Fibroblast of lung (primary cell): ENCODE measurements around the gene OAS1. TPM values are rescaled to one million over a fixed set of nuclear protein-coding genes. Genes with fewer than 3 reads are reported as not detected.

Experiments
- DNase-seq, 2 donors: peaks; one replicate each; pipeline versions ENCODE4 v3.0.0 to v3.0.0-alpha.2; 2010; ENCODE audit warnings: low read depth in 2 of 2
- H2AFZ ChIP-seq: 2 replicates; pipeline ENCODE4 v1.5.1; 2012; ENCODE audit warnings: low read length, control low read depth, inconsistent platforms
- H3K27ac ChIP-seq: 2 replicates; pipeline ENCODE4 v1.5.1; 2011; ENCODE audit warnings: low read length, control low read depth; ENCODE audit not compliant: insufficient read depth
- H3K27me3 ChIP-seq: 2 replicates; pipeline ENCODE4 v1.5.1; 2011; ENCODE audit warnings: mild to moderate bottlenecking, low read length; ENCODE audit not compliant: control insufficient read depth, insufficient read depth
- H3K36me3 ChIP-seq: 2 replicates; pipeline ENCODE4 v1.5.1; 2011; ENCODE audit warnings: low read length; ENCODE audit not compliant: control insufficient read depth, insufficient read depth
- H3K4me1 ChIP-seq: 2 replicates; pipeline ENCODE4 v1.5.1; 2011; ENCODE audit warnings: low read length; ENCODE audit not compliant: control insufficient read depth, insufficient read depth; ENCODE audit errors: extremely low read depth
- H3K4me2 ChIP-seq: 2 replicates; pipeline ENCODE4 v1.5.1; 2011; ENCODE audit warnings: low read length, control low read depth; ENCODE audit not compliant: insufficient read depth; ENCODE audit errors: extremely low read depth
- H3K4me3 ChIP-seq, 4 experiments: fragments of 200-600 bp in 1 of 4; sonication (generic) in 1 of 4; replicated peaks in 1 of 4; 2 replicates each; pipeline ENCODE4 v1.5.1; 2011 to 2016; ENCODE audit warnings: low read length in 4 of 4, low read depth in 3 of 4, mild to moderate bottlenecking in 3 of 4, control low read depth in 2 of 4, inconsistent platforms in 1 of 4, mixed read lengths in 1 of 4; ENCODE audit not compliant: insufficient read depth in 1 of 4; ENCODE audit errors: control extremely low read depth in 1 of 4
- H3K79me2 ChIP-seq: 2 replicates; pipeline ENCODE4 v1.5.1; 2012; ENCODE audit warnings: mild to moderate bottlenecking, low read length, inconsistent platforms; ENCODE audit not compliant: control insufficient read depth, insufficient read depth
- H3K9ac ChIP-seq: 2 replicates; pipeline ENCODE4 v1.5.1; 2011; ENCODE audit warnings: mild to moderate bottlenecking, low read length, control low read depth; ENCODE audit not compliant: insufficient read depth
- H3K9me3 ChIP-seq: 2 replicates; pipeline ENCODE4 v1.5.1; 2012; ENCODE audit warnings: low read depth, low read length; ENCODE audit not compliant: control insufficient read depth, insufficient read depth
- H4K20me1 ChIP-seq: 2 replicates; pipeline ENCODE4 v1.5.1; 2011; ENCODE audit warnings: low read length; ENCODE audit not compliant: control insufficient read depth, insufficient read depth; ENCODE audit errors: extremely low read depth
- EZH2 ChIP-seq: IDR thresholded peaks from 2 replicates; pipeline ENCODE4 v1.5.1; 2012; ENCODE audit warnings: low read length, control low read depth, mild to moderate bottlenecking; ENCODE audit errors: missing control alignments
- polyA minus RNA-seq: library from RNA; depleted of rRNA, polyadenylated mRNA; stranded (reverse); fragments of >200 nt; gene quantifications from 2 replicates; pipeline ENCODE4 v1.2.3, GENCODE V29; 2011; ENCODE audit warnings: low replicate concordance
- polyA plus RNA-seq, 2 donors: library from polyadenylated mRNA; depleted of rRNA in 1 of 2; stranded (reverse) in 1 of 2; unstranded in 1 of 2; fragments of >200 nt; gene quantifications; 2 replicates each; pipeline ENCODE4 v1.2.1, GENCODE V29; 2011 to 2012; ENCODE audit warnings: missing spikeins in 1 of 2
- total RNA-seq: library from RNA; depleted of rRNA; stranded (reverse); fragments of >200 nt; gene quantifications from 2 replicates; pipeline ENCODE4 v1.2.1, GENCODE V29; 2014
- TF ChIP-seq, protein P1 (sequence below), 2 donors: IDR thresholded peaks in 1 of 2; conservative IDR thresholded peaks in 1 of 2; 1 replicate in 1 of 2; 2 replicates in 1 of 2; pipeline ENCODE4 v1.5.1; 2011 to 2012; ENCODE audit warnings: low read length in 2 of 2, control low read depth in 1 of 2, inconsistent platforms in 1 of 2, low read depth in 1 of 2, mild to moderate bottlenecking in 1 of 2

Gene OAS1
- total RNA-seq (1.8 and 3.6 TPM in 2 replicates), polyA plus RNA-seq (0.34 and 2.0 TPM in 2 replicates), polyA minus RNA-seq (2.9 TPM in 1 of 2 replicates, not detected in the other)
- 0.15 and 2.3 TPM in 2 replicates for polyA plus RNA-seq (2012)

GRCh38 chr12:112906712-112907414, at the start of gene OAS1:
OAS1 (plus strand) TSS chr12:112906962; CDS start chr12:112907040, 78 bp downstream.
- Histone ChIP-seq H3K4me2 (peak within 1 kb of the TSS; percentile 59), H3K79me2 (no peaks in the 10 kb centered on the region), H3K4me1 (no peaks in the 10 kb centered on the region), H2AFZ (peak within 1 kb of the TSS; percentile 40), H3K9ac (no peak within 1 kb of the TSS), H3K9me3 (no peaks in the 10 kb centered on the region), H3K4me3 (peak within 1 kb of the TSS in 2 of 4 experiments; percentile 15 to 57), H3K27ac (no peak within 1 kb of the TSS), H3K27me3 (no peaks in the 10 kb centered on the region), H3K36me3 (no peaks in the 10 kb centered on the region), H4K20me1 (no peaks in the 10 kb centered on the region)
- DNase-seq, result peak; percentile 14 to 20
- no peak for TF ChIP-seq EZH2
- TF ChIP-seq, protein P1, sequence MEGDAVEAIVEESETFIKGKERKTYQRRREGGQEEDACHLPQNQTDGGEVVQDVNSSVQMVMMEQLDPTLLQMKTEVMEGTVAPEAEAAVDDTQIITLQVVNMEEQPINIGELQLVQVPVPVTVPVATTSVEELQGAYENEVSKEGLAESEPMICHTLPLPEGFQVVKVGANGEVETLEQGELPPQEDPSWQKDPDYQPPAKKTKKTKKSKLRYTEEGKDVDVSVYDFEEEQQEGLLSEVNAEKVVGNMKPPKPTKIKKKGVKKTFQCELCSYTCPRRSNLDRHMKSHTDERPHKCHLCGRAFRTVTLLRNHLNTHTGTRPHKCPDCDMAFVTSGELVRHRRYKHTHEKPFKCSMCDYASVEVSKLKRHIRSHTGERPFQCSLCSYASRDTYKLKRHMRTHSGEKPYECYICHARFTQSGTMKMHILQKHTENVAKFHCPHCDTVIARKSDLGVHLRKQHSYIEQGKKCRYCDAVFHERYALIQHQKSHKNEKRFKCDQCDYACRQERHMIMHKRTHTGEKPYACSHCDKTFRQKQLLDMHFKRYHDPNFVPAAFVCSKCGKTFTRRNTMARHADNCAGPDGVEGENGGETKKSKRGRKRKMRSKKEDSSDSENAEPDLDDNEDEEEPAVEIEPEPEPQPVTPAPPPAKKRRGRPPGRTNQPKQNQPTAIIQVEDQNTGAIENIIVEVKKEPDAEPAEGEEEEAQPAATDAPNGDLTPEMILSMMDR (conservative IDR thresholded peaks at IDR 0.05 in 1 of 2, IDR thresholded peaks at IDR 0.05 in 1 of 2; ENCODE audit: low read depth in 1 of 2, low read length in 2 of 2), result no peak

GRCh38 chr12:112859291-112859690, 47.5 kb upstream of the OAS1 start:
- Histone ChIP-seq H3K36me3 (no peaks in the 10 kb centered on the region), H3K9me3 (no peaks in the 10 kb centered on the region), H4K20me1 (no peaks in the 10 kb centered on the region), H3K4me1 (no peaks in the 10 kb centered on the region), H3K4me2 (no peak overlapping the region), H2AFZ (no peak overlapping the region), H3K9ac (no peak overlapping the region), H3K27me3 (no peaks in the 10 kb centered on the region), H3K79me2 (no peaks in the 10 kb centered on the region), H3K4me3 (no peak overlapping the region), H3K27ac (no peak overlapping the region)
- no peak for DNase-seq
- no peak for TF ChIP-seq EZH2
- TF ChIP-seq, protein P1 (conservative IDR thresholded peaks at IDR 0.05 in 1 of 2, IDR thresholded peaks at IDR 0.05 in 1 of 2; ENCODE audit: low read depth in 1 of 2, low read length in 2 of 2), result no peak

- Histone ChIP-seq H3K4me1 (no peaks in the 10 kb centered on the region), H3K27me3 (no peaks in the 10 kb centered on the region), H3K79me2 (no peaks in the 10 kb centered on the region), H3K4me2 (no peak overlapping the region), H2AFZ (no peak overlapping the region), H3K4me3 (no peak overlapping the region), H3K9me3 (no peaks in the 10 kb centered on the region), H4K20me1 (no peaks in the 10 kb centered on the region), H3K36me3 (no peaks in the 10 kb centered on the region), H3K27ac (no peak overlapping the region), H3K9ac (no peak overlapping the region)
- TF ChIP-seq, protein P1 (conservative IDR thresholded peaks at IDR 0.05 in 1 of 2, IDR thresholded peaks at IDR 0.05 in 1 of 2; ENCODE audit: low read depth in 1 of 2, low read length in 2 of 2), result no peak
- TF ChIP-seq EZH2, result no peak
- DNase-seq, result no peak
These were observed 46.6 kb upstream of the OAS1 start for GRCh38 chr12:112860181-112860580.
